Sciatic nerve (tissue), 2 donors: ENCODE results near the gene DRC3. TPM values are rescaled to one million over a fixed set of nuclear protein-coding genes. Genes with fewer than 3 reads are reported as not detected.

Experiments used
- ATAC-seq: fragments of 200-7000 bp; cut with Tn5 transposase; one replicate; pipeline ENCODE4 v1.9.1; 2020; ENCODE audit warnings: mild to moderate bottlenecking, moderate library complexity
- DNase-seq: peaks from one replicate; pipeline ENCODE4 v3.0.0-alpha.2; 2020; ENCODE audit warnings: low spot score
- intact Hi-C: fragments of 100-400 bp; cut with DNase I; formaldehyde crosslinking; loops from one replicate; pipeline ENCODE4 v1.14.2; 2022
- total RNA-seq: library from RNA; stranded (reverse); fragmentation: NEBNext Ultra II Directional; extraction: Animal tissue kit (Norgen Biotek cat#: 25700); gene quantifications from one replicate; pipeline ENCODE4 v1.2.1, GENCODE V29; 2021
- donor health status: DM: no; HTN: no; CAD: no.
- donor health status: DM: no; HTN: no; CAD: no.

DRC3 gene
- total RNA-seq, 1 donor from 2014 or later: 5.8 TPM

DNA sequence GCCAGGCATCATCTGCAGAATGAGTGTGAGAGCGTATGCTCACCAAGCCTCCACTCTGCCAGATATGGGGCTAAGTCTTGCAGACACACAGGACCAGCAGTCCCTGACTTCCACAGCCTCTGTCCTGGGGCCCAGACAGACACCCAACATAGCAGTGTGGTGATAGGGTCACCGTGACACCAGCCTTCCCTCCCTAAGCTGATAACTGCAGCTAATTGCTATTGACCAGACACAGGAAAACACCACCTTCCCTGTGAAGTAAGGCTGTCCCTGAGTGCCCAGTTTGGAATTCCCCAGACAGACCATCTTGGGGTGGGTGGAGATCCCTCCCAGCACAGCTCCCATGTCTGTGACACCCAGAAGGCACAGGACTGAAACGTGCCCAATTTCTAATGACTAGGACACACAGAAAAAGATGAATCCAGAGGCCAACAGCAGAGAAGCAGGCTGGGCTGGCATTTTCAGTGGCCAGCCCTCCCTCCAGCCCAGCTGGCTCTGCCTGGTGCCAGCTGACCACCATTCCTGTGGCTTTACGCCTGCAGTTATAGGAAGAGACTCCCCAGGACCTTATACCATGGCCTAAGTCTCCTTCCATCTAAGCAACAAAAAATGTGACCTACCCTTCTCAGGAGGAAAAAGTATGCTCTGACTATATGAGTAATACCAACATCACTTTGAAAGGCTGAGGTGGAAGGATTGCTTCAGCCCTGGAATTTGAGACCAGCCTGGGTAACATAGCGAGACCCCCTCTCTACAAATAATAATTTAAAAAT is 36.0 kb downstream of the DRC3 start:
- intact Hi-C loops: no loop called here
- ATAC-seq (no peak), DNase-seq (no peak)

DNA sequence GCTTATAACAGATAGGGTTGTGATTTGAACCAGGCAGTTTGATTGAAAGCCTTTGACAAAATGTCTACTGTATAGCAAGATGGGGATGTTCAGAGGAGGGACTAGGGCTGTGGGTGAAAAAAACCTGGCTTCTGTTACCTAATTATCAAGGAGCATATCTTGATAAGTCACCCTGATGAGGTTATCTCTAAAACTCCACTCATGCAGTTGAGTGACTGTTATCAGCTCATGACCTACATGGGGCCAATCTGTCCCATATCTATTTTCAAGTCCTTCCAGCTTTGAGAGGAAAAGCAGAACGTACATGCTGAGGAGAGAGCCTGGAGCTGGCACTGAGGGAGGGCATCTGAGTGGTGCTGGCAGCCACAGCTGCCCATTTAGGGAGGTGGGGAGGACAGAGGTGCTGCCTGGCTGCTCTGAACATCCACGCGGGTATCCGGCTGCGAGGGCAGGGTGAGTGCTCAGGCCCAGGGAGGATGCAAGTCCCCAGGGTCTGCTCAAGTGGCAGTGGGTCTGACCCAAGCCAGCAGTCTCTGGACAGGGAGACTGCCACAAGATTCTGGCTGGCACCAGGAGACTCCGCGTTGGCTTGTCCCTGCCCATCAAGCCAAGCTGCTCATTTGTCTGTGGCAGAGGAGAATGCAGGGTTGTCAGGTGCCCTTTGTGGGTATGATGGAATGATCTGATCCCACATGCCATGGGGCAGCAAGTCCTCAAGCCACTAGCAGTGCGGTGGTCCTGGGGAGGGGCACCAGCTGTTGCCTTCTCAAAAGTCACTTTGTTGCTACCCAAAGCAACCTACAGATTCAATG is 37.2 kb downstream of the DRC3 start:
- no peak for DNase-seq
- ATAC-seq: no peak
- intact Hi-C loops: no loop called here

DNA sequence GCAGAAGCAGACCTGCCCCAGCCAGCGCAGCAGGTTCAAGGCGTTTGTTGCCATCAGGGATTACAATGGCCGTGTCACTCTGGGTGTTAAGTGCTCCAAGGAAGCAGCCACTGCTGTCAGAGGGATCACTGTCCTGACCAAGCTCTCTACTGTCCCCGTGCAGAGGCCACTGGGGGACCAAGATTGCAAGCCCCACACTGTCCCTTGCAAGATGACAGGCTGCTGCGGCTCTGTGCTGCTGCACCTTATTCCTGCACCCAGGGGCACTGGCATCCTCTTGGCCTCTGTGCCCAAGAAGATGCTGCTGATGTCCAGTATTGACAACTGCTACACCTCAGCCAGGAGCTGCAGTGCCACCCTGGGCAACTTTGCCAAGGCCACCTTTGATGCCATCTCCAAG is 38.6 kb downstream of the DRC3 start:
- no peak for DNase-seq
- no peak for ATAC-seq
- intact Hi-C loops: no loop called here

DNA sequence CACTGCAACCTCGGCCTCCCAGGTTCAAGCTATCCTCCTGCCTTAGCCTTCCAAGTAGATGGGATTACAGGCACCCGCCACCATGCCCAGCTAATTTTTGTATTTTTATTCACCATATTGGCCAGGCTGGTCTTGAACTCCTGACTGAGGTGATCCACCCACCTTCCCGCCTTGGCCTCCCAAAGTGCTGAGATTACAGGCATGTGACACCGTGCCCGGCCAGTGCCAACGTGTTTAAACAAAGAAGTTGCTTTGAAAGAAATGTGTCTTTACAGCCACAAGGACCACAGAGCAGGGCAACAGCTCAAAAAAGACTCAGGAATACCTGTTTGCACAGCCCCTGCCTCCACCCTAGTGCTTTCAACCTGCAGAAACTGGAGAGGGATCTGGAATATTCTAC is 41.3 kb downstream of the DRC3 start:
- no peak for DNase-seq
- intact Hi-C loops: no loop called here
- ATAC-seq: no peak

DNA sequence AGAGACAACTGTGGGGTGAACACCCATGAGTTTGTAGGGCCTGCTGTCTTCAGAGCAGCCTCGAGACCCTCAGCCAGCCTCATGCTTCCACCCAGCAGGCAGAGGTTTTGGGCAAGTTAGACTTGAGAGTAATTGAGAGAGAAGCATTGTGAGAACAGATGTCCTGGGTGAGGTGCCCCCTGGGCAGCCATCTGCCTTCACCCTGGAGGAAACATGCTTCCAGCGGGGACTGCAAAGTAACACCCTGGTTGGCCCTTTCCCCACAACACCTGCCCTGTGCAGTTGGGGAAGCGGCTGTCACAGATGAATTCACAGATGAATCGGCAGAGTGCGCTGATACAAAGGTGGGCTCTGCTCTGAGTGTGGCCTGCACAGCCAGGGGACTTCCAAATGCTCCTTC is 42.9 kb downstream of the DRC3 start:
- intact Hi-C loops: no loop called here
- DNase-seq (no peak), ATAC-seq (no peak)

DNA sequence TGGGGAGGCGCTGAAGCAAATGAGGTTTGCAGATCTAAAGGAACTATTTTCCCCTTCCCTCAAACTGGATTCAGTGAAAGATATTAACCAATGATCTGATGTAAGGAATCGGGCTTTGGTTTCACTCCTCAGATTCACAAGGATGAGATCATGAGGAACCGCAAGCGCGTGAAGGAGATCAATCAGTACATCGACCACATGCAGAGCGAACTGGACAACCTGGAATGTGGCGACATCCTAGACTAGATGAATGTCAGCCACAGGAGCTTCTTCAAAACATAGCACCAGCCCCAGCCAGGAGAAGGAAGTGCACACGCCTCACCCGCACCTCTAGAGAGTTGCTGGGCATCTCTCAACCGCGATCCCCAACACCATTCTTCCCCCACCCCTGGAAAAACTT is 43.8 kb downstream of the DRC3 start:
- DNase-seq (no peak), ATAC-seq (no peak)
- intact Hi-C loops: no loop called here

DNA sequence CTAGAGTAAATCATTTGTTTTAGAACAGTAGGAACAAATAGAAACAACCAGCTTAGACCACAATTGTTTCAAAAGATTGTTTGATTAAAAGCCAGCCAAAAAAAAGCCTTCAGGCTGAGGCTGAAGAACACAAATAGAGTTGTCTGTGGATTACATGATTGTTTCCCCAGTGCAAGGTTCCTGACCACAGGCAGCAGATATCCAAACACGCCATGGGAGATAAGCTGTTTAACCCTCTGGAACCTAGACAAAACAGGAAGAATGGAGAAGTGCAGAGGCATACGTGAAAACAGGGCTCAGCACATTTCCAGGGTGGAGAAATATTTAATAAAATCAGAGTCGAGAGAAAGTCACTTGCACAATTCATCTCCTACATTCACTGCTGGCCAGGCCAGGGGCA is 45.3 kb downstream of the DRC3 start:
- intact Hi-C loops: no loop called here
- ATAC-seq (peak; percentile 20), DNase-seq (no peak)

DNA sequence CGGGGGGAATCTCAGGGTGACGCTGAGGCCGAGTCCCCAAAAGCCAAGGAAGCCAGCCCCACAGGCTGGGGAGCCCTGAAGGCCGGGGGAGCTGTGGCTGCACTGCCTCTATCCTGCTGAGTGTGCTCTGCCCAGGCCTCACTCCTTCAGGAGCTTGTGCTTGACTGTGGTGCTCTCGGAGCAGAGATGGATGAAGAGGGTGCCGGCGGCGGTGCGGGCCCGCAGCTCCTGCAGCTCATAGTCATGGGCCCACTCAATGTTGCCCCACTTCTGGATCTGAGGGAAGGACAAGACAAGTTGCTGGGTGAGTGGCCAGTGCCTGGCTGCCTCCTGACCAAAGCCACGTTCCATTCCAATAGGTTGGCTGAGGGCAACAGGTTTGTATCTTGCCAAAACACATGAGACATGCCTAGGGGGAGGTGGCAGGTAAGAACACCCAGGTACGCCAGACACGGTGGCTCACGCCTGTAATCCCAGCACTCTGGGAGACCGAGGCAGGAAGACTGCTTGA is 45.8 kb downstream of the DRC3 start:
- ATAC-seq: peak; percentile 41
- intact Hi-C loops: no loop called here
- no peak for DNase-seq

DNA sequence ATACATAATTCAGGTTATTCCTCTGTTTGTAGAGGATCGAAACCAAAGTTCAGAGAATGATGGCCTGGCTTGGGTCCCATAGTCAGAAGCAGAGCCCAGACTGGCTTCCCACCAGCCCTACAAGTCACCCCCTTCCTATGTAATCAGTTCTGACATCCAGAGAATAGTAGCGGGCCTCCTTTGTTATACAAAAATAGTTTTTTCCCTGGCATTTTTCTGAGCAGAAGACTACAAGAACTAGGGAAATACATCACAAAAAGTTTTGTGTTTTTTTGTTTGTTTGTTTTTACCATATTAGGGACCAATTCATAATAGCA is 47.1 kb downstream of the DRC3 start:
- intact Hi-C loops: loop anchor here (10.0 kb wide), 1 partner anchor 135 kb away; no protein-coding TSS in a partner anchor
- DNase-seq: no peak
- ATAC-seq: no peak

DNA sequence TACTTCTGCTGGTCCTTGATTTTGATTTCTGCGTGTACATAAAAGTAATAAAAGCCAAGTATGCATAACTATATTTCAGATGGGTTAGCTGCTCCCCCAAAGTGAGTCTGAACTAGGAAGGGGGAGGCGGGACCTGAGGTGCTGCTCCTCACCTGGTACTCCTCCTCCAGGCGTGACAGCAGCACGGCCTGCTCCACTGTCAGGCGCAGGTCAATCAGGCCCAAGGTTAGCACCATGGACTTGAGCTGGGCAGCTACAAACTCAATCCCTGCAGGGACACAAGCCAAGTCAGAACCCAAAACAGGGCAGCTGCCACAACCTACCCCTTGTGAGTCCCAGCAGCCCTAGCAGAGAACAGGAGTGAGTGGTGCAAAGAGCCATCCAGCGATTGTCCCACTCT is 48.3 kb downstream of the DRC3 start:
- DNase-seq (no peak), ATAC-seq (no peak)
- intact Hi-C loops: loop anchor here (10.0 kb wide), 1 partner anchor 136 kb away; no protein-coding TSS in a partner anchor

GRCh38 chr17:18021372-18021771 is 48.7 kb downstream of the DRC3 start:
- intact Hi-C loops: loop anchor here (10.0 kb wide), 1 partner anchor 137 kb away; no protein-coding TSS in a partner anchor
- no peak for ATAC-seq
- DNase-seq: no peak

DNA sequence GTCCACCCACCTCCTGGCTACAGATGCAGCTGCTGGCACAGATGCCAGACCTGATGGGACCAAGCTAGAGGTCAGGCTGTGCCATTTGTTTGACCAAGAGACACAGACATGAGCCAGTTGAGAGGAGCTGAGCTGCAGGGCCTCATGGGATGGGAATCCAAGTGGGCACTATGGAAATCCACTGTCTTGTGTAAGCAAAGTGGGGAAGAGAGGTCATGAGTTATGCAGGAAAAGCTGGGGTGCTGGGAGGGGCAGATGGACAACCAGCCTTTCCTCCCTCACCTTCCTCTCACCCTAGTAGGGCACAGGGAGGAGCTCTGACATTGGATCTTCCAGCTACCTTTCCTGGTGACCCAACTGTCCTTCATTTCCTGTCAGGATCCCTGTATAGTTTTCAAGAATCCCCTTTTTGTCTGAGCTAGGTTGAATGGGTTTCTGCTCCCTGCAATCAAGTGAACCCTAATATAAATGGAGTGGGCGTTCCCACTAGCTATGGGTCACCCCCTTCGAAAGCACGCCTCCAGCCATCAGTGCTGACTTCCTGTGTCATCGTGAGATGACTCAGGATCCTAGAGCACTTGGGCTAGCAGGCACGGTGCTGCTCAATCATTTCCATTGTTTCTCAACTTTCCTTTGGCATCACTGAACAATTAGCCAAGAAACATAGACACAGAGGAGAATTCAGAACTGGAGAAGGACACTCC is 52.7 kb downstream of the DRC3 start:
- intact Hi-C loops: loop anchor here (10.0 kb wide), 1 partner anchor 141 kb away; no protein-coding TSS in a partner anchor
- ATAC-seq (no peak), DNase-seq (no peak)

- ATAC-seq (peak; percentile 45), DNase-seq (no peak)
- intact Hi-C loops: loop anchor here (10.0 kb wide), 1 partner anchor 141 kb away; no protein-coding TSS in a partner anchor
Observed at GRCh38 chr17:18025945-18026776, 53.5 kb downstream of the DRC3 start.

- ATAC-seq: no peak
- no peak for DNase-seq
- intact Hi-C loops: loop anchor here (10.0 kb wide), 1 partner anchor 142 kb away; no protein-coding TSS in a partner anchor
Observed at GRCh38 chr17:18027280-18027679, 54.6 kb downstream of the DRC3 start.

GRCh38 chr17:18028114-18028951 is 55.7 kb downstream of the DRC3 start:
- ATAC-seq (no peak), DNase-seq (no peak)
- intact Hi-C loops: loop anchor here (10.0 kb wide), 1 partner anchor 144 kb away; no protein-coding TSS in a partner anchor

GRCh38 chr17:18028952-18029540 is 56.4 kb downstream of the DRC3 start:
- intact Hi-C loops: loop anchor here (10.0 kb wide), 1 partner anchor 144 kb away; no protein-coding TSS in a partner anchor
- ATAC-seq (no peak), DNase-seq (no peak)

DNA sequence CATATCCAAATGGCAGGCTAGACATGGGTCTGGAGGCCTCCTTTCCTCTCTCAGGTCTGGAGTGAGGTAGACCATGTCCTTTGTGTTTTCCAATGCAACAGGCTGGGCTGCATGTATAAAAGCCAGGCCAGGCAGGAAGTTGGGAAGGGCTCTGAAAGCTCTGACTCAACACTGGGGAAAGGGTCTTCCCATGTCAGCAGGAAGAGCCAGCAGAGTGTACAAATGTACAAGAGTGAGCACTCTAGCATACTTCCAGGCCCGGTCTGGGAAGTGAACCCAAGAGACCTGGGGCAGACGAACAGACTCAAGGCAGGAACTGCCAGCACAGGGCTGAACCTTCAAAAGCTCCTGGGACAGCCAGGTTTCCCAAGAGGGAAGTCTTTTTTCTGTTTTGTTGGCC is 59.3 kb downstream of the DRC3 start:
- DNase-seq: no peak
- intact Hi-C loops: loop anchor here (5.0 kb wide), 1 partner anchor 350 kb away; the partner anchor contains the start of gene RAI1
- no peak for ATAC-seq
